ENCODE results near the gene MIR17HG. TPM values are rescaled to one million over a fixed set of nuclear protein-coding genes. Genes with fewer than 3 reads are reported as not detected.
"Not testable (repeated sequence)": the region's sequence is repeated elsewhere in the genome, so short reads cannot be mapped to it uniquely, and the experiment has no call there.

The MIR17HG gene
- total RNA-seq, 2 experiments from 2014 or later: 20.3 to 21.3 TPM

DNA sequence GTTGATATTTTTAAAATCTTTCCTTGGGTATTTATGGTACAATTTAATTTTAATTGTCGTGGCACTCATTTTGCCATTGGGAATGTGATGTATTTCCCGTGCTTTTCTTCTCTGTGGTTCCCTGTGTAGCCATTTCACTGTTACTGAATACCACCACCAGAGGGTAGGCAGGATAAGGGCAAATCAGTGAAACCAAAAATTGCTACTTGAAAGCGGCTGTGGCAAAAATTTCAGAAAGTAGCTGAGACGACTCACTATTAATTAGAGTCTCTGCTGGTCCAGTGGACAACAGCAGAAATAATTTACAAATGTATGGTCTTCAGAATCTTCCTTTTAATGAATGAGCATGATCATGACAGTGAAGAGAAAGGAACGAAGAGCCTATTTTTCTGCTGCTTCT is 34.4 kb upstream of the MIR17HG start:
- intact Hi-C loops (cut with micrococcal nuclease): loop anchor here (2.0 to 5.0 kb wide), 2 partner anchors 34 to 84 kb away; partner anchors contain the start of genes GPC5 and MIR17HG
- ChIA-PET POLR2A (interaction anchor here (0.6 to 2.5 kb wide), 5 partner anchors 9 to 53 kb away, joined by 3 to 10 read pairs (median 5); partner anchors contain the start of gene MIR17HG), CTCF (interaction anchor here (0.6 to 3.7 kb wide), 23 partner anchors 10 to 409 kb away, joined by 3 to 18 read pairs (median 5); partner anchors contain the start of genes GPC5 and MIR17HG)
- Mint-ChIP-seq H3K4me1 (ENCODE audit: low read depth) (peaks cover 13% of the 10 kb centered on the region), H3K27me3 (peaks cover 9% of the 10 kb centered on the region), H3K9me3 (no peaks in the 10 kb centered on the region), H3K4me3 (peak overlapping the region; percentile 34), H3K36me3 (ENCODE audit: low read depth) (no peaks in the 10 kb centered on the region), H3K27ac (no peak overlapping the region)
- ATAC-seq: peak; percentile 79
- TF ChIP-seq, protein P1, sequence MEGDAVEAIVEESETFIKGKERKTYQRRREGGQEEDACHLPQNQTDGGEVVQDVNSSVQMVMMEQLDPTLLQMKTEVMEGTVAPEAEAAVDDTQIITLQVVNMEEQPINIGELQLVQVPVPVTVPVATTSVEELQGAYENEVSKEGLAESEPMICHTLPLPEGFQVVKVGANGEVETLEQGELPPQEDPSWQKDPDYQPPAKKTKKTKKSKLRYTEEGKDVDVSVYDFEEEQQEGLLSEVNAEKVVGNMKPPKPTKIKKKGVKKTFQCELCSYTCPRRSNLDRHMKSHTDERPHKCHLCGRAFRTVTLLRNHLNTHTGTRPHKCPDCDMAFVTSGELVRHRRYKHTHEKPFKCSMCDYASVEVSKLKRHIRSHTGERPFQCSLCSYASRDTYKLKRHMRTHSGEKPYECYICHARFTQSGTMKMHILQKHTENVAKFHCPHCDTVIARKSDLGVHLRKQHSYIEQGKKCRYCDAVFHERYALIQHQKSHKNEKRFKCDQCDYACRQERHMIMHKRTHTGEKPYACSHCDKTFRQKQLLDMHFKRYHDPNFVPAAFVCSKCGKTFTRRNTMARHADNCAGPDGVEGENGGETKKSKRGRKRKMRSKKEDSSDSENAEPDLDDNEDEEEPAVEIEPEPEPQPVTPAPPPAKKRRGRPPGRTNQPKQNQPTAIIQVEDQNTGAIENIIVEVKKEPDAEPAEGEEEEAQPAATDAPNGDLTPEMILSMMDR (IDR thresholded peaks at IDR 0.05): peak; percentile 76
- peak; percentile 37 for DNase-seq

DNA sequence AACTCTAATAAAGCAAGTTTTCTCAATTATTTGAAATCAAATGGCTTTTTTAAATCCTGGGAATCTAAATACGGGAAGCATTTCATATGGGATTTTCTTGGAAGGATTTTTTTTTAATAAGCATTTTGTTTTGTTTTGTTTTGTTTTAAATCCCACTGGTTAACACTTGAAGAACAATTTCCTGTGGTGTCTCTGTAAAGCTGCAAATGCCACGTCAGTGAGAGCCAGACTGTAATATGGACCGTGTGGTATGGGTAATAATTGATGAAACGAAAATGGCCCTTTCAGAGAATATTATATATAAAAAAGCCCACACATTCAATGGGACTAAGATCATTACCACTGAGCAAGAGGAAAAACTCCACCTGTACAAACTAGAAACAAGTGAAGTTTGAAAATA is 33.9 kb upstream of the MIR17HG start:
- H3K4me3 Mint-ChIP-seq: peak overlapping the region; percentile 34
- no peaks in the 10 kb centered on the region for H3K36me3 Mint-ChIP-seq (ENCODE audit: low read depth)
- no peak overlapping the region for H3K27ac Mint-ChIP-seq
- ChIA-PET CTCF (interaction anchor here (0.6 to 3.7 kb wide), 22 partner anchors 10 to 408 kb away, joined by 3 to 18 read pairs (median 6); partner anchors contain the start of genes GPC5 and MIR17HG), POLR2A (interaction anchor here (0.6 to 1.5 kb wide), 4 partner anchors 9 to 53 kb away, joined by 3 to 9 read pairs (median 4); partner anchors contain the start of gene MIR17HG)
- no peak for DNase-seq
- peaks cover 13% of the 10 kb centered on the region for H3K4me1 Mint-ChIP-seq (ENCODE audit: low read depth)
- no peaks in the 10 kb centered on the region for H3K9me3 Mint-ChIP-seq
- intact Hi-C loops (cut with micrococcal nuclease): loop anchor here (2.0 to 5.0 kb wide), 2 partner anchors 33 to 84 kb away; partner anchors contain the start of genes GPC5 and MIR17HG
- TF ChIP-seq, protein P1 (IDR thresholded peaks at IDR 0.05): no peak
- ATAC-seq: peak; percentile 37
- peaks cover 9% of the 10 kb centered on the region for H3K27me3 Mint-ChIP-seq

DNA sequence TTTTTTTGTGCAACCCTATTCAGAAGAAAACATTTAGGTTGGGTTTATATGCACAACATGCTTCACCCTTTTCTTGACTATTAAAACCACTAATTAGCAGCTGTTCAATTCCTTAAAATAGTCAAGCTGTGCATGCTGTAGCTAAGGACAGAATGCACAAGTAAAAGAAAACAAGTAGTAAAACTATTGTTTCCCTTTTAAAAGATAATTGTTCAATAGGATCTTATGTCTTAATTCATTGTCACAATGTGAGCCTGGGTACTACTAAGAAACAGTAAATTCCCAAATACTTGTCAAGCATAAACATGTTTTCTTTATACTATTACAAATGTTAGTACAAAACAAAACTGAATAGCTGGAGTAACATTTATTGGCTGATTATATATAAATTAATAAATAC is 32.6 kb upstream of the MIR17HG start:
- ChIA-PET CTCF (interaction anchor here (1.7 to 3.7 kb wide), 4 partner anchors 11 to 44 kb away, joined by 6 to 18 read pairs (median 16); partner anchors contain the start of gene MIR17HG), POLR2A (interaction anchor here (0.7 kb wide), 1 partner anchor 41 kb away, joined by 3 read pairs; no protein-coding TSS in a partner anchor)
- H3K27ac Mint-ChIP-seq: no peak overlapping the region
- no peaks in the 10 kb centered on the region for H3K9me3 Mint-ChIP-seq
- intact Hi-C loops (cut with micrococcal nuclease): loop anchor here (5.0 kb wide), 1 partner anchor 82 kb away; the partner anchor contains the start of gene GPC5
- H3K36me3 Mint-ChIP-seq (ENCODE audit: low read depth): no peaks in the 10 kb centered on the region
- peaks cover 13% of the 10 kb centered on the region for H3K4me1 Mint-ChIP-seq (ENCODE audit: low read depth)
- no peak overlapping the region for H3K4me3 Mint-ChIP-seq
- TF ChIP-seq, protein P1 (IDR thresholded peaks at IDR 0.05): no peak
- ATAC-seq: no peak
- no peak for DNase-seq
- peaks cover 8% of the 10 kb centered on the region for H3K27me3 Mint-ChIP-seq

DNA sequence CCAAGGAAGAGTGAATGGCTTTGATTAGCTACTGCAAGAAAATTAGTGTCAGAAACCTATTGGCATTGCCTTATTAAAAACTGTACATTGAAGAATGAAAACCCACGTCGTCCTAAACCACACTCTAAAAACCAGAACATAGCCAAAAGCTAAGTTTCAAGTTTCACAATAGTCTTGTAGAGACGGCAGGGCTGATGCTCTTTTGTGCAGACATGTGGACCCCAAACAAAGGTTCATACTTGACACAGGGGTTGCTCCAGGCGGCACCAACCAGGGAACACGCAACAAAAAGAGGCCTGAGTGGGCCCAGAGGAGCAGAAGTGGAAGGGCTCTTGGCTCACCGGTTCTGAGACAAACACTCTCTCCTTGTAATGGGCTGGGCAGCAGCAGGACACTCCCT is 28.6 kb upstream of the MIR17HG start:
- TF ChIP-seq, protein P1 (IDR thresholded peaks at IDR 0.05): no peak
- Mint-ChIP-seq H3K27me3 (peaks cover 7% of the 10 kb centered on the region), H3K9me3 (no peaks in the 10 kb centered on the region), H3K27ac (no peak overlapping the region), H3K4me3 (no peak overlapping the region), H3K4me1 (ENCODE audit: low read depth) (peaks cover 16% of the 10 kb centered on the region), H3K36me3 (ENCODE audit: low read depth) (no peaks in the 10 kb centered on the region)
- POLR2A ChIA-PET: interaction anchor here (1.0 kb wide), 1 partner anchor 21 kb away, joined by 3 read pairs; no protein-coding TSS in a partner anchor
- CTCF ChIA-PET: no interaction called here
- DNase-seq (no peak), ATAC-seq (no peak)
- intact Hi-C loops (cut with micrococcal nuclease): no loop called here

DNA sequence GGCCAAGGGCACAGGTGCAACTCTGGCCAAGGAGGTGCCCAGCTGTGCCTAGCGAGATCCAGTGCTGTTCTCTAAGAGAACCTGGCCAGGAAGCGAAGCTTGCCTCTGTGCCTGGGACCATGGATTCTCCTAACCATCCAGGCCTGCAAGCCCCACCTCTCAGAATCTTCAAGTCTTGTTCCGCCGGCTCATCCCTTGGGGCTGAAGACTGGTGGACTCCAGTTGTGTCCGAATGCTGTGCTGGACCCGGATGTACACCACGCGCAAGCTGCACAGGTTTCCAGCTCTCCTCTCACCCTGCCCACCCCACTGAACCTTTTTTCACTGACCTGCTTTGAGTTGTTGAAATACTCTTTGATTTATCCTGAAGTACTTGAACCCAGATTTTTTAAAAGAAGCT is 27.5 kb upstream of the MIR17HG start:
- ATAC-seq: no peak
- H3K9me3 Mint-ChIP-seq: no peaks in the 10 kb centered on the region

DNA sequence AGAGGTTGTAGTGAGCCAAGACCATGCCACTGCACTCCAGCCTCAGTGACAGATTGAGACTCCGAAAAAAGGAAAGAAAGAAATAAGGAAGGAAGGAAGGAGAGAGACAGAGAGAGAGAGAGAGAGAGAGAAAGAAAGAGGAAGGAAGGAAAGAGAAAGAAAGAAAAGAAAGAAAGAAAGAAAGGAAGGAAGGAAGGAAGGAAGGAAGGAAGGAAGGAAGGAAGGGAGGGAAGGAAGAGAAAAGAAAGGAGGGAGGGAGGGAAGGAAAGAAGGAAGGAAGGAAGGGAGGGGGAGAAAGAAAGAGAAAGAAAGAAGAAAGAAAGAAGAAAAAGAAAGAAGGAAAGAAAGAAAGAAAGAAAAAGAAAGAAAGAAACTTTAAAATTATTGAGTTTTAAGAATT is 26.5 kb upstream of the MIR17HG start:
- POLR2A ChIA-PET: interaction anchor here (1.0 kb wide), 1 partner anchor 35 kb away, joined by 4 read pairs; no protein-coding TSS in a partner anchor
- H3K4me3 Mint-ChIP-seq; H3K27ac Mint-ChIP-seq; H3K36me3 Mint-ChIP-seq (ENCODE audit: low read depth); H3K27me3 Mint-ChIP-seq; intact Hi-C loops (cut with micrococcal nuclease); ATAC-seq; DNase-seq; H3K9me3 Mint-ChIP-seq: not testable (repeated sequence)
- peaks cover 15% of the 10 kb centered on the region for H3K4me1 Mint-ChIP-seq (ENCODE audit: low read depth)
- CTCF ChIA-PET: interaction anchor here (0.9 kb wide), 1 partner anchor 9 kb away, joined by 6 read pairs; no protein-coding TSS in a partner anchor

More for the DNA sequence above, 27.5 kb upstream of the MIR17HG start:
- H3K27me3 Mint-ChIP-seq: peaks cover 5% of the 10 kb centered on the region
- ChIA-PET CTCF (interaction anchor here (0.9 kb wide), 1 partner anchor 8 kb away, joined by 6 read pairs; no protein-coding TSS in a partner anchor), POLR2A (interaction anchor here (1.0 to 1.4 kb wide), 2 partner anchors 36 to 38 kb away, joined by 4 to 5 read pairs; no protein-coding TSS in a partner anchor)
- TF ChIP-seq, protein P1 (IDR thresholded peaks at IDR 0.05): no peak
- peaks cover 16% of the 10 kb centered on the region for H3K4me1 Mint-ChIP-seq (ENCODE audit: low read depth)
- intact Hi-C loops (cut with micrococcal nuclease): no loop called here
- no peak overlapping the region for H3K4me3 Mint-ChIP-seq
- H3K36me3 Mint-ChIP-seq (ENCODE audit: low read depth): no peaks in the 10 kb centered on the region
- H3K27ac Mint-ChIP-seq: no peak overlapping the region
- no peak for DNase-seq
